CD4-positive, alpha-beta T cell treated with Interleukin-4 for 4 hours (primary cell): ENCODE data around the gene KMT2D.

Experiments used
- DNase-seq: peaks from one replicate; pipeline ENCODE4 v3.0.0-alpha.2; 2020

The KMT2D gene, protein sequence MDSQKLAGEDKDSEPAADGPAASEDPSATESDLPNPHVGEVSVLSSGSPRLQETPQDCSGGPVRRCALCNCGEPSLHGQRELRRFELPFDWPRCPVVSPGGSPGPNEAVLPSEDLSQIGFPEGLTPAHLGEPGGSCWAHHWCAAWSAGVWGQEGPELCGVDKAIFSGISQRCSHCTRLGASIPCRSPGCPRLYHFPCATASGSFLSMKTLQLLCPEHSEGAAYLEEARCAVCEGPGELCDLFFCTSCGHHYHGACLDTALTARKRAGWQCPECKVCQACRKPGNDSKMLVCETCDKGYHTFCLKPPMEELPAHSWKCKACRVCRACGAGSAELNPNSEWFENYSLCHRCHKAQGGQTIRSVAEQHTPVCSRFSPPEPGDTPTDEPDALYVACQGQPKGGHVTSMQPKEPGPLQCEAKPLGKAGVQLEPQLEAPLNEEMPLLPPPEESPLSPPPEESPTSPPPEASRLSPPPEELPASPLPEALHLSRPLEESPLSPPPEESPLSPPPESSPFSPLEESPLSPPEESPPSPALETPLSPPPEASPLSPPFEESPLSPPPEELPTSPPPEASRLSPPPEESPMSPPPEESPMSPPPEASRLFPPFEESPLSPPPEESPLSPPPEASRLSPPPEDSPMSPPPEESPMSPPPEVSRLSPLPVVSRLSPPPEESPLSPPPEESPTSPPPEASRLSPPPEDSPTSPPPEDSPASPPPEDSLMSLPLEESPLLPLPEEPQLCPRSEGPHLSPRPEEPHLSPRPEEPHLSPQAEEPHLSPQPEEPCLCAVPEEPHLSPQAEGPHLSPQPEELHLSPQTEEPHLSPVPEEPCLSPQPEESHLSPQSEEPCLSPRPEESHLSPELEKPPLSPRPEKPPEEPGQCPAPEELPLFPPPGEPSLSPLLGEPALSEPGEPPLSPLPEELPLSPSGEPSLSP (N-terminal part only)

DNA sequence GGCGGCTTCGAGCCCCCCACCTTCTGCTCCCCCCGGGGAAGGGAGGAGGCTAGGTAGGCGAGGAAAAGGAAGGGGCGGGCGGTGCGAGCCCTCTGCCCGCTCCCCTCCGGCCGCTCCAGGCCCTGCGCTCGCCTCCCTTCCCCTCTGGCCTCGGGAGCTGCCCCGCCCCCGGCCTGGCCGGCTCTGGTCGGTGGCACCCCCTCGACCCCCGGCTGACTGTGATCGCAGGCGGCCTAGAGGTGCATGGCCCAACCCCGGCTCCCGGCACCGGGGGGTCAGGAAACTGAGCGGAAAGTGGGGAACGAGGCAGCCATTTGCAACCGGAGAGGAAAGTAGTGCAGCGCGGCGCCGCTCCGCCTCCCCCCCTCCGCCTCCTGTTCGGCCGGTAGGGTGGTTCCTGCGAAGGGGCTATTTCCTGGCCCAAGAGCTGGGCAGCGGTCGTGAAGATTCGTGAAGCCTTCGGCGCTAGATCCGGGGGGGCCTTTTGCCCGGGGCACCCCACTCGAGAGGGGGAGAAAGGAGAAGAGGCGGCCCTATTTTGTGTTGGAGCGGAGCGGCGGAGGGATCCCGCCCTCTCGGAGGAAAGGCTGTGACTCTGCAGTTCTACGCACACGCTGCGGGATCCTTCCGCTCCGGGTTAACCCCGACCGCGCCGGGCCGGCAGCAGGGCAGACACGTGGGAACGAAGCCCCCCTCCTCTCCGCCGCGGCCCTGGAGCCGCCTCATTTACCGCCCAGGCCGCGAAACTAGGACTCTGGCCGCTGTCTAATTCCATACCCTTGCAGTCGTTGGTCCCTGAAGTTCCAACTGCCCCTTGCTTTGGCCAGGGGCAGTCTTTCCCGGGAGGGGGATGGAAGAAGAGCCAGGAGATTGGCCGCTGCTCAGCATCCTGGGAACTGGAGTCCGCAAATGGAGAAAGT lies at the start of gene KMT2D:
Gene KMT2D (minus strand): TSS at position 558 of the 920 bp plus-strand sequence. CDS start 5,470 bp downstream, outside the sequence.
- DNase-seq = peak; percentile 89

DNA sequence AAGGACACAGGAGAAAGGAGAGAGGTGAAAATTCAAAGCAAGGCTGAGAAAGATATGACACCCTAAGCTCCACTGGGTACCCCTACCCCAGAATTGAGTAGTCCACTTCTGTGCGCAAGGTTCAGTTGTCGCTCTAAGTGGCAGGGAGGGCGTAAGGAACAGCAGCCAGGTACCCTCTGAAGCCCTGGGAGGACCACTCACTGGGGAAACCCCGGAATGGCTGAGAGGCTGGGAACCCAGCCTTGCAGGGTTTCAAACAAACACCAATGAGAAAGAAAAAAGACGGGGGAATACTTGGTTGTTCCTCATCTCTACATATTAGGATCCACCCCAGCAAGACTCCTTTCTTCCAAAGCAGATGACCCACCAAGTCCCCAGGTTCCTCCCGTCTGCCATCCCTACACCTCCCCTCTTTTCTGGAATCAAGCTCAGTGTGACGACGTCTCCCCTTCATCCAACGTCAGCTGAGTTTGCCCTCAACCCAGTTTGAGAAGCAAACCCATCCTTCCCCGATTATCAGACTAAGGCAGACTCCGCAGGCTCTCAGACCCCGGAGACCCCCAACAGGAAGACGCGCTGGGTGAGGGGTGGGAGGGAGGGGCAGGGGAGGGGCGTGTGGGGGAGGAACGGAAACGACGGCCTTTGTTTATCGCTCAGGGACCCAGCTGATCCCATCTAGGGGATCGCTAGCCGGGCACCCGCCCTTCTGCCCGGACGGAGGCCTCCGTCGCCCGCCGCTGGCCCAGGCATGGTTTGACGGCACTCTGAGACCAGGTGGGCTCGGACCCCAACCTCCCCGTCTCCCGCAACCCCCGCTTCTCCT lies 49.3 kb upstream of the KMT2D start:
- no peak for DNase-seq

DNA sequence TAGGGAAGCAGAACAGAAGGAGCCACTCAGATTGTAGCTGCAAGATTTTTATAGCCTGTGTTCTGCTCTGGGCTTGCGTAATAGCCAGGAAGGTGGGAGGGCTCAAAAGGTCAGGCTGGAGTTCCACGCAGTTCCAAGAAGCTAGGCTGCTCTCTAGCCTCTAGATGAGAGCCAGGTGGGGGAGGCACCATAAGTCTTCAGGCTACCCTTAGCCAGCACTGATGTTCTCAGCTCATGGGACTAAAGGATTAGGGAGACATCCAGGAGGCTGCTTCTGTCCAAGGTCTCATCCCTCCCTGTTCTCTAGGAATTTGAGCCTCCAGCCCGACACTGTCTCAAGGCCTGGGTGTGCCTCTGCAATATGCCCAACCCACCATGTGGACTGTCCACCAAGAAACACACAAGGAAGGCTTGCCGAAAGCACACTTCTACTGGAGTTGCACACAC lies 48.4 kb upstream of the KMT2D start:
- DNase-seq = no peak

DNA sequence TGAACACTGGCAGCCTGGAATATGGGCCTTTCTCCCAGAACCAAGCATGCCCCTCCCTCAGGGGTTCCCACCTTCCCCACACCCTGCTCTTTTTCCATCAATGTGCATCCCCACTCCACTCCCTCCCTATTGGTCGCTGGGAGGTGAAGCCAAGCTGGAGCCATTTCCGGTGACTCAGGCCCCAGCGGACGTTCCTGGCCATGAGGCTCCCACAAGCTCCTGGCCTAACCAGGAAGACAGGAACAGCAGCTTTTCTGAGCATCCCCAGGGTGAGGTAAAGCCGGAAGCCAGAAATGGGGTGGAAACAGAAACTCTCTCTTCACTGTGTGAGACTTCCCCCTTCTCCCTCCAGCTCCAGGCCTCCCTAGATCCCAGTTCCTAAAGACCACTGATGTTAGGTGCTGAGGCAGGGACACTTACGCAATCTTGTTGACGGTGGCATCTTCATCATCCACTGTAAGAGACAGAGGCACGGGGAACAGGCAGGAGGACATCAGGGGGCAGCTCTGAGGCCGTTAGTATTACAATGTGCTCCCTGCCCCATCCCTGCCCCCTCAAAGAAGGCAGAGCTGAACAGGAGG lies 45.0 kb upstream of the KMT2D start:
- no peak for DNase-seq

DNA sequence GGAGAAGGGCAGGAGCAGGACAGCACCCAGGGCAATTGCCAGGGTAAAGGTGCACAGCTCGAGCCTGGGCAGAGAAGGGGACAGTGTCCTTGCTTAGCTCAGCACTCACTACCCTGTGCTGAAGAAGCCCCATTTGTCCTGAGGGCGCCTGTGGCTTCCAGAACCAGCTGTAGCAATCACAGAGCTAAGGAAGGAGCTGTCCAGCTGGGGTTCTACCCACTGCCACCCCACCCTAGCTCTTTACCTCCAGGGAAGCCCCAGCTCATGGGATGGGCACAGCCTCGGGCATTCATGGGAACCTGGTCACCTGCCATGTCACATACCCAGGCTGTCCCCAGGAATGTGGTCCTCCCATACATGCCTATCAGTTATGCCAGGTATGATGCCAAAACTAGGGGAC lies 44.2 kb upstream of the KMT2D start:
- no peak for DNase-seq

DNA sequence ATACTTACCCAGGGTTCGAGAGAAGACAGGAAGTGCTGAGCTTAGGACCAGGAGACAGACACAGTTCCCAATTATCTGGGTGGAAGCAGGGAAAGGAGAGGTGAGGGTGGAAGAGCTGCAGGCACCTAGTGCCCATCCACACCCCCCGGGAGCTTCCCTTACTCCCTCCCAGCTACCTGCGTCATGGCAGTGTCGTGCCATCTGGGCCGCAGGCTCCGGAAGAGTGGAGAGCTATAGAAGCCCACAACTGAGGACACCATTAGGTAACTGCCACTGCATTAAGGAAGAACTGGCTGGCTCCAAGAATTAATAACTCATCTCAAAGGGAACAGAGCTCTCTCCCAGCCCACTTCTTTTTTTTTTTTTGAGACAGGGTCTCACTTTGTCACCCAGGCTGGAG lies 39.8 kb upstream of the KMT2D start:
- no peak for DNase-seq

DNA sequence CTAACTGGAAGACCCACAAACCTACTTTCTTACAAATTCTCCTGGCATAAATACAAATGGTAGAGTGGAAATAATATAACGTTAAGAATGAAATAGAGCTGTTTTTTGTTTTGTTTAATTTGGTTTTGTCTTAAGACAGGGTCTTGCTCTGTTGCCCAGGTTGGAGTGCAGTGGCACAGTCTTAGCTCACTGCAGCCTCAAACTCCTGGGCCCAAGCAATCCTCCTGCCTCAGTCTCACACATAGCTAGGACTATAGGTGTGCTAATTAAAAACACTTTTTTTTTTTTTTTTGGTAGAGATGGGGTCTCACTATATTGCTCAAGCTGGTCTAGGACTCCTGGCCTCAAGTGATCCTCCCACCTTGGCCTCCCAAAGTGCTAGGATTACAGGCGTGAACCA lies 38.1 kb upstream of the KMT2D start:
- DNase-seq = no peak

DNA sequence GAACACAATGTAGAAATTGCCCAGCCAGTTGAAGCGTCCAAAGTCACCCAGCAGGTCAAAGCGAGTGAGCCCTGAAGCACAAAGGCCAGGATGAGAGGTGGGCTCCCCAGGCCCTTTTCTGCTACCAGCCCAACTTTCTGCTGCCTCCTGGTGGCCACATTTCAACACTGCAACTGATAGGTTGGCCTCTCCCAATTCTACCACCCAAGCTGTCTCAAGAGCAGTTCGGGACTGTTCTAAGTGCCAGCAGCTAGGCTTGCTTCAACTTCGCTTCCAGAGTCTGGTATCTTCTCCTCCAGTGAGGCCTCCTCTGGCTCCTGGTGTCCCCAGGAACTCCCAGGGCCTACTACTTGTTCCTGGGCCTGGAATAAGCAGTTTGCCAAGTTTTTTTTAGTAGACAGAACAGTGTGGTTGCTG lies 37.4 kb upstream of the KMT2D start:
- DNase-seq = peak; percentile 61

DNA sequence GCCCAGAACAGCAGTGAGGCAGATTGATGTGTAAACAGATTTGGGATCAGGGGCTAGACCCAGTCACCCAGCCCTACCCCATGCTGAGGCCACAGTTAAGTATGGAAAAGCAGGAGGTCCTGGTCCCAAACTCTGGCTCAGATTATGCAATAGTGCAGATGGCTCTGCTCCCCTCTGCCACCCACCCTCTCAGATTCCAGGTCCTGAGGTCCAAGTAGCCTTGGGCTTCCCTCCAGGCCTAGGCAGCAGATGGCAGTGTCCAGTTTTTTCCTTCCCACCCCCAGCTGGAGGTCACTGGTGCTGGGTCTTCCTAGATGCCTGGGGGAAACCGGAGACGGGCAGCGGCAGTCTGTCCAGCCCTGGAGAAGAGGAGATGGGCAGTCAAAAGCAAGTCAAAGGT lies 36.8 kb upstream of the KMT2D start:
- no peak for DNase-seq

DNA sequence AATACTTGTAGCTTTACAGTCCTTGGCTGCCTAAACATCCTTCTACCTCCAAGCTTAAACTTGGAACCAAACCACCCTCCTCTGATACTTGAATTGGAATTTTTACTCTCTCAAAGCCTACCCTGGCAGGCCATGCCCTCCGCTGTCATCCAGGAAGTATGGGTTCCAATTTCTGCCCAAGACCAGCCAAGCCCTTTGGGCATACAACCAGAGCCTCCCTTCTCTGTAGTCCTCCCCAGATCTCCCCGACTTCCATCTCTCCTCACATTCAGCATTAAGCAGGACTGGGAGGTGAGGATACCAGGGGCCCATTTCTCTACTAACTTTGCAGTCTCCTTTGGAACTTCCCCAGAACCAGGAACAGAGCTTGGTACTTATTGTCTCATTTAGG lies 34.4 kb upstream of the KMT2D start:
- no peak for DNase-seq

DNA sequence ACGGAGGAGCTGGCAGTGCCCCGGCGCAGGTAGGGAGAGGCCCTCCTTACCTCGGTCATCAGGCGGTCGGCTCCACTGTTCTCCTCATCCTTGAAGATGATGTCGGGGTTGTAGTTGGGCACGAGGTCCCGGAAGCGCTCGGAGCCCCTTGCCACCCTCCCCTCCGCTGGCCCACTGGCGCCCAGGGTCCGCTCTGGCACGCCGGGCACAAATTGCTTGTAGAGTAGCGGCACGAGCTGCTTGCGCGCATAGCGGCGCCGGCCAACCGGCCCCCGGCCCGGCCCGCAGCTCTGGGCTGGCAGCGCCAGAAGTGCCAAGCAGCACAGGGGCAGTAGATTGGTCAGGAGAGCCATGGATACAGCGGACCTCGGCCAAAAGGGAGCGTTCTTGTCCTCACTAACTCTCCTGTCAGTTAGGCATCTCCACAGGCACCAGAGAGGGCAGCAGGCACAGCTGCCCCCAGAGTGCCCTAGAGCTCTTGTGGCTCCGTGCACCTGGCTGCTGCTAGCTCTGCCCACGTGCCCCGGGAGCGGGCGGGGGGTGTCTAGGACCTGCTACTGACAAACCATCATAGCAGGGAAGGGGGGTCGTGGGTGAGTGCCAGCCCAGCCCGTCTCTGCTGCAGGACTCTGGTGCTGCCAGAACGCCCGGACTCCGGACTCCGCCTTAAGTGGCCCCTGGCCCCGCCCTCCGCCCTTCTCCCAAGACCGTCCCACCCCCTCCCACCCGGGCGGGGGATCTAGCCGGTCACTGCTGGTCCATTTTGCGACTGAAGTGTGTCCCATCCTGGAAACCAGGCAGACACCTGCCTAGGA lies 33.8 kb upstream of the KMT2D start, which contains the start of gene DHH:
Gene DHH (minus strand): TSS at position 642 of the 815 bp plus-strand sequence. CDS start 289 bp downstream, at position 353.
- no peak for DNase-seq

DNA sequence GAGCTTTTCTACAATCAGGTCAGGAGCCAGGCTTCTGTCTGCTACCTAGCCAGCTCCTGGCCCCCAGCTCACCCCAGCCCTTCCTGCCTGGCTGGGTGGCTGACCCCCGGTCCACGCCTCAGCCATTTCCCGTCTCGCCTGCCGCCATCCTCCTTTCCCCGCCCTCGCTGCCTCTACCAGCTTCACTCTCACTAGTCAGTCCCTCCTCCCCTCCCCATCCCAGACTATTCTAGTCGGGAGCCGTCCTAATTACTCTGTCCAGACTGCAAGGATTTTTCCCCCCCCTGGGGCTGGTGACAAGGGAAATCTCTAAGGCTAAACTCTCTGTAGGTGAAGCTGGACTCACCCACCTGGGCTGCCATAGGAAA lies 33.2 kb upstream of the KMT2D start:
- DNase-seq = no peak

DNA sequence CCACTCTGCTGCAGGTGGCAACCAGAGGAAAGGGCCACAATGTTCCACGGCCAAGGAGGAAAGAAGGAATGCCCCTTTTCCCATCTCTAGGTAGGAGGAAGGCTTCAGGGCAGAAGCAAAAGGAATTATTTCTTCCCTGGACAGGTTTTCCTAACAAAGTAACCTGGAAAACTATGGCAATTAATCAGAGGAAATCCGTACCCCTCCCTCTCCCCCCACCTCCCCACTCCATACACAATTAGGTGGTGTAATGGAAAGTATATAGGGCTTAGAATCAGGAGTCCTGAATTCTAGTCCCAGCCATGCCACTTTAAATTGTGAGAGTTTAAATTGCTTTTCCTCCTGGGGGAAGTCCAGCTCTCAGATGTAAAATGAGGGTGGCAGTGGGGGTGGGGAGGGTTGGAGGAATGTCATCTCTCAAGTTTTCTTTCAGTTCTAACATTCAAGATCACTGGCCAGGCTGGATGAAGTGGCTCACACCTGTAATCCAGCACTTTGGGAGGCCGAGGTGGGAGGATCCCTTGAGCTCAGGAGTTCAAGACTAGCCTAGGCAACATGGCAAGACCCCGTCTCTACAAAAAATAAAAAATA lies 32.3 kb upstream of the KMT2D start:
- no peak for DNase-seq

DNA sequence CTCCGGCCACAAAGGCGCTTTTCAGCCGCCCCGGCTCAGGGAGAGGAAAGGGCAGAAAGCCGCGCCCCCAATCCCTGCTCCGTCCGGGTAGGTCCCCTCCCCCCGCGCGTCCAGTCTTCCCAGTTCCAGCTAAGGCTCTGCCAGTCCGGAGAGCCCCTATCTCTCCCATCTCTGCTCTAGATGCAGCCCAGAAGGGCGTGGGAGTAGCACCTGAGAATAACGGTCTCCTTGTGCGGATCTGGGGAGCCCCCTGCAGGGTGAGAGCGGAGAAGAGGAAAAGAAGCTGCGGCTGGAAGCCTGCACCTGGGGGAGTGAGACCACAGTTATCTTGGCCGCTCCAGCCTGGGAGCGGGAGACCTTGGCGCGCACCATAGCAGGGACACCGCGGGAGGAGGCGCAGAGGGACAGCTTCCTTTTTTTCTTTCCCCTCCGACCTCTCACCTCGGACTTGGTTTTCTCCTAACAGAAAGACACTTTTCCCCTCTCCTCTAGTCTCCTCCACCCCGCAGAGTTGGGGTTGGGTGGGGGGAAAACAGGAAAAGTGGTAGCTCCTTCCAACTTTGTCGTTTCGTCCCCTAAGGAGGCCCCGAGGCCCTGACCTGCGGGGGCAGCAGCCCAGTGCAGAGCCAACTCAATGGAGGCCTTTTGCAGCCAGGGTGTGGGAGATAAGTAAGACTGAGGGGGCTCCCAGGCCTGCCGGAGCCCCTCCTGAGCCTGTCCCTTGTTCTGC lies 31.7 kb upstream of the KMT2D start:
- peak; percentile 51 for DNase-seq

DNA sequence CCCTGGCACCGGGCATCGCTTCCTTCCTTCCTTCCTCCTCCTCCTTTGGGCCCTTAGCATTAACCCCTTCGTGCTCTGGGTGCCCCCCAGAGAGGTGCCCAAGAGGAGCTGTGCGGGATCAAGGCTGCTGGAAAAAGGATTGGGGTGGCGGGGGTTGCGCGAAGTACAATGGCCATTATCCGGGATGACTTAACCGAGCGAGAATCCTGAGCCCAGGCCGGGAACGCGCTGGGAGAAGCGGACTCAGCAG lies 31.2 kb upstream of the KMT2D start:
- DNase-seq = no peak

DNA sequence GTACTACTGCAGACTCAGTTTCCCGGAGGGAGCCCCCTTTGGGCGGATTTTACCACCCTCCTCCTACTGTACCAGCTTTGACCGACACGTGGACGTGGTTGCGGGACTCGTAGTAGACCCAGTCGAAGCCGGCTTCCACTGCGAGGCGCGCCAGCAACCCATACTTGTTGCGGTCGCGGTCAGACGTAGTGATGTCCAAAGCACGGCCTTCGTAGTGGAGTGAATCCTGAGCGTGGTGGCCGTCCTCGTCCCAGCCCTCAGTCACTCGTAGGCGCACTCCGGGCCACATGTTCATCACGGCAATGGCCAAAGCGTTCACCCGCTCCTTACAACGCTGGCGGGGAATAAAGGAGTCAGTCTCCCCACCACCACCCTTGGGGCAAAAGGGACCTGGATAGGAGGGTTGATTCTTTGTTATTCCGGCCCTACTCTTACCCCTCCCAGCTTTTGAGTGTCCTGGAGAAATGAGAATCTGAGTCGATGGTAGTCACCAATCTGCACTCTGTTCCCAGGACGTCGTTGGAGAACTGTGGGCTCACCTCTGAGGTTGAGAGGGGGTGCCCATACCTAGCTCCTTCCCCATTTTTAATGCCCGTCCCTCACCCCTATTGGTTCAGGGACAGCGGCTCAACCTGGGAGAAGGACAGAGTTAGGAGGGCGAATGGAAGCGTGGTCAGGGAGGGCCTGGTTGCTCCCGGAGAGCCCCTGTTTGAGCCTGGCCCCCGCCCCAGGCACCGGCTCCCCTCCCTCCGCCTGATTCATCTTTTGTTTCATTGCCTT lies 30.7 kb upstream of the KMT2D start:
- no peak for DNase-seq

DNA sequence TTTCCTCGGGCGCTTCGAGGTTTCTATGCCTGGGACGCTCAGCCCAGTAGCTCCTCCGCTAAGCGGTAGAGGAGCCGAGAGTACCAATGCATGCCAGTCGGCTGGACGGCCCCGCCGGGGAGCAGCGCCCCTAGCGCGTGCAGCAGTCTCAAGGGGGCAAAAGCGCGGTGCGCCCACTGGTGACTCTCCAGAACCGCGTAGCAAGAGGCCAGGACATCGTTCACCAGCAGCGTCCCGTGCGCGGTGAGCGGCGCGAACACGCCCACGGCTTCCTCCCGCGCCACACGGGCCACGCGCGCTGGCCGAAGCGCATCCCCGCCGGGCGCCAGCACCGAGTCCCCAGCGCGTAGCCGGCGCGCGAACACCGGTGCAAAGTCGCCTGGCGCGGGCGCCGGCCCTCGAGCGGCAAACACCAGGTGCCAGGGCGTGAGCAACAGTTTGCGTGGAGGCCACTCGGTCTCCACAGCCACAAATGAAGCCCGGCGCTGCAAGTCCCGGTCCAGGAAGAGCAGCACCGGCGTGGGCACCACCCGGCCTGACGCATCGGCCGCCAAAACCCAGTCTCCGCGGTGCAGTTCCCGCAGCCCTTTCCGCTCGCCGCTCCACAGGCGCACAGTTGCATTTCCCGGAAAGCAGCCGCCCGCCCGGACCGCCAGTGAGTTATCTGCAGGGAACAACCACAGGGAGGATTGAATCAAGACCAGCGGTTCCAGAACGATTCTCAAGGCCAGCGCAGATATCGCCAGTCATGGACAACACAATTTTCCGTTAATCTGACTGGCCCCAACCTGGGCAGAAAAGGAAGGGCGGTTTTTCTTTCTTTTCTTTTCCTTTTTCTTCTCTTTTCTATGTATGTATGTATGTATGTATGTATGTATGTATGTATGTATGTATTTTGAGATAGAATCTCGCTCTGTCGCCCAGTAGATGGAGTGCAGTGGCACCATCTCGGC lies 29.5 kb upstream of the KMT2D start:
- peak; percentile 17 for DNase-seq

DNA sequence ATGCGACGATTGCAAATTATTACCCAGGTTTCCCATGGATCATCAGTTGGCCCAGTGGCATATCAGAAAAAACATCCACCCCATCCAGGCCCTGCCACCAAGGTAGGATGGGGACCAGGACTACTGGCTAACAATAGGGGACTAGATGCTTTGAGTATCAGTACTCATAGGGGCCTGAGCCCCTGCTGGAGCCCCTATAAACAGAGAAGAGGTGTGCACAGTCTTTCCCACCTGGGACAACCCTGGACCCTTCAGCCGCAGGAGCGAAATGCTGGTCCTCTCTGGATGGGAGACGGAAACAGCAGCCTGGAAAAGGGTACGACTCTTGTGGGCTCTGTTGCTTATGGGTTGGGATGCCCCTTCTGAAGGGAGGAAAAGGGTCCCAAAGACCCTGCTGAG lies 28.3 kb upstream of the KMT2D start:
- no peak for DNase-seq
